HG02678 (cell line): ENCODE results near the gene CEP350.

Experiments used
- ATAC-seq: cut with Tn5 transposase; IDR thresholded peaks from one replicate; pipeline ENCODE4 v1.9.1; 2021; ENCODE audit warnings: mild to moderate bottlenecking, moderate library complexity; ENCODE audit not compliant: unreplicated experiment

The CEP350 gene

GRCh38 chr1:180053594-180054567 is 99.3 kb downstream of the CEP350 start:
- ATAC-seq: no peak

DNA sequence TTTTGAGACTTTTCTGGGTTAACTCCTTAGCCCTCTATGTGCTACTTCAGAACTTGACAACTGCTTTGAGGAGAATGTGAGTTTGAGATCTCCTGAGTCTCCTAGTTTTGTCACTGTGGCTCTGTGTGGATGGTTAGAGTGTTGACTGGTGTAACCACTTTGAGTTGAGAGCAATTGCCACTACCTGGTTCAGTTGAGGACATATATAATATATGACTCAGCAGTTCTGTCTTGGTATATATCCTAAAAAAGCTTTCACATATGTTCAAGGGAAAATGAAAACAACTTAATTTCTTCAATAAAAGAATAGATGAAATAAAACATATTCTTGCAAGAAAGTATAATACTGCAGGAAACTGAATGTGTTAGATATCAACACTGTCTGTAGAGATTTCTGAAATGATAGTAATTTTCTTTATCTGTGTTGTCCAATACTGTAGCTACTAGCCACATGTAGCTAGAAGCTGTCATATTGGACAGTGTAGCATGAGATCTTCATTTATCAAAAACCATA is 103.3 kb downstream of the CEP350 start:
- ATAC-seq: no peak

DNA sequence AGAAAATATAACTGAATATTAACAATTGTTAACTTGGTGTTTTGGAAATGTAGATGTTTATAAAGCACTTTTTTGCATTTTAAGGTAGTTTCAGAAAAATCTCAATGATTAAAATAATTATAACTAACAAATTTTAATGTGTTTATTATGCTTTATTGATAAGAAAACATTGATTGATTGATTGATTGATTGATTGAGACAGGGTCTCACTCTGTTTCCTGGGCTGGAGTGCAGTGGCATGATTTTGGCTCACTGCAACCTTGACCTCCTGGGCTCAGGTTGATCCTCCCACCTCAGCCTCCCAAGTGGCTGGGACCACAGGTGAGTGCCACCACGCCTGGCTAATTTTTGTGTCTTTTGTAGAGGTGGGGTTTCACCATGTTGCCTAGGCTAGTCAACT is 106.4 kb downstream of the CEP350 start:
- ATAC-seq: no peak

GRCh38 chr1:180062452-180062971 is 107.9 kb downstream of the CEP350 start:
- no peak for ATAC-seq

GRCh38 chr1:180065408-180065807 is 110.8 kb downstream of the CEP350 start:
- no peak for ATAC-seq

DNA sequence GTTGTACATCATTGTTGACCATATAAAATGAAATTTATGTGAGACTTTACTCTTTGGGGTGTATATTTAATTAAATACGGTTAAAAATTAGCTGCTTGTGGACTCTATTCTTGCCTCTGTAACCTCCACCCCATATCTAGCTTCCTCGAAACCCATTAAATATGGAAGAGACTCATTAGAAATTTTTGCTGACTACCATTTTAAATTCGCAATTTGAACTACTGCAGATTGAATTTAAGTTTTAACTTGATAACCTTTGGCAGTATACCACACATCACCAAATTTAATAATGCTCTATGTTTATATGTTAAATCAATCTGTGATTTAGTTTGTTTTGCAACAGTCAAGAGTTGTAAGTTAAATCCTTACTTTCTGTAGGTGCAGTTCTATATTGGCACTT is 111.5 kb downstream of the CEP350 start:
- no peak for ATAC-seq

- ATAC-seq: no peak
Observed at GRCh38 chr1:180070286-180070685, 115.7 kb downstream of the CEP350 start.

GRCh38 chr1:180071759-180072158 is 117.1 kb downstream of the CEP350 start:
- ATAC-seq: no peak

DNA sequence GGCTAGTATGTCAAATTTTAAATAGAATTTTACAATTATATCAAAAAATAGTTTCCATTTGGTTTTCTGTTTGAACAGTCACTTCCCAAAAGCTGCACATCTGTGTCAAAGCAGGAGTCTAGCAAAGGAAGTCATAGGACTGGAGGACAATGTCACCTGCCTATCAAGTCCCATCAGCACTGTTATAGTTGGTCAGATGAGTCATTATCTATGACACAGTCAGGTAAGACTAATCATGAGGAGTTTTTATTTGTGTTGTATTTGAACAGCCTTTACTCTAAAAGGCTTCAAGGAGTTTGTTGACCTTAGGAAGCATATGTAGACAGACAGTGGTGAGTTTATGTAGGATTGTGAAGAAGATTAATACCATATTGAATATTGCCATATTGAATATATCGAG is 125.8 kb downstream of the CEP350 start:
- ATAC-seq: no peak

- no peak for ATAC-seq
Observed at GRCh38 chr1:180081474-180081873, 126.9 kb downstream of the CEP350 start.

DNA sequence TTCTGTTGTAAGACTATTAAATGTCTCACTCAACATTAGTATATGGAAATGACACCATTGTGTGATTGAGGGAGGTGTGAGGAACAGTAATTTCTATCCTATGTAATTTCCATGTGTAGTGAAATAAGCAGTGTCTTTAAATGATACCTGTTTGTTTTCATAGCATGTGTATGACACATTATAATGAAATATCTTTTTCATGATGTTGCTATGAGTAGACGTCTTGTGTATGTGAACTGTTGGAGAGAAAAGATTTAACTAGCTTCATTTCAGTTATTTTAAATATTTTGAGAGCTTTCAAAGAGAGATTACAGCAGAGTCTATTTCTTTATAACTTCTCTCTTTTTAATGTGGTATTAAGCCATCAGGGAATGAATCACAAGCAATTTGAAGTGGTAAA is 128.6 kb downstream of the CEP350 start:
- ATAC-seq: no peak

DNA sequence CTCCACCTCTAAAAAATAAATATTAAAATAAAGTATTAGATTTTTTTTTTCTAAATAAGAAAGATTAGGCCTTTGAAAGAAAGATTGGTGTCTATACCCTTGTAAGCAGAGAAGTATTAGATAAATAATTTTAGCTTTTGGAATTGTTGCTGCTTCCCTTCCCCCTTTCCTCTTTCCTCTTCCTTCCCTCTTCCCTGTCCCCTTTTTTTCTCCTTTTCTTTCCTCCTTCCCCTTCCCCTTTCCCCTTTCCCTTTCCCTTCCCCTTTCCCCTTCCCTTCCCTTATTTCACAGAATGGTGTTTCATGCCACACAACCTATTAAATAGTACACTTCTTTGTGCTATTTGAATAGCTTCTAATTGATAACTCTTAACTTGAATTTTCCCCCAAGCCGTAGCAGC is 130.3 kb downstream of the CEP350 start:
- ATAC-seq: no peak

- no peak for ATAC-seq
Observed at GRCh38 chr1:180085331-180085730, 130.7 kb downstream of the CEP350 start.

DNA sequence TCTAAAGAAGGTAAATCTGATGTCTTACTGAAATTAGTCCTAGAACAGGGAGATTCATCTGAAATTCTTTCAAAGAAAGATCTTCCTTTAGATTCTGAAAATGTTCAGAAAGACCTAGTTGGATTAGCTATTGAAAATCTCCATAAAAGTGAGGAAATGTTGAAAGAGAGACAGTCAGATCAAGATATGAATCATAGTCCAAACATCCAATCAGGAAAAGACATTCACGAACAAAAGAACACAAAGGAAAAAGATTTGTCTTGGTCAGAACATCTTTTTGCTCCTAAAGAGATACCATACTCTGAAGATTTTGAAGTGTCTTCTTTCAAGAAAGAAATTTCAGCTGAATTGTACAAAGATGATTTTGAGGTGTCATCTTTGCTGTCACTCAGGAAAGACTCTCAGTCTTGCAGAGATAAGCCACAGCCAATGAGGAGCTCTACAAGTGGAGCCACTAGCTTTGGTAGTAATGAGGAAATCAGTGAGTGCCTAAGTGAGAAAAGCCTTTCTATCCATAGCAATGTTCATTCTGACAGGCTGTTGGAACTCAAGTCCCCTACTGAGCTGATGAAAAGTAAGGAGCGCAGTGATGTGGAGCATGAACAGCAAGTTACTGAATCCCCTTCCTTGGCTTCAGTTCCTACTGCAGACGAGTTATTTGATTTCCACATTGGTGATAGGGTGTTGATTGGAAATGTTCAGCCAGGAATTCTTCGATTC is 138.5 kb downstream of the CEP350 start:
- no peak for ATAC-seq

GRCh38 chr1:180094705-180095295 is 140.2 kb downstream of the CEP350 start:
- no peak for ATAC-seq

GRCh38 chr1:180096584-180097325 is 142.1 kb downstream of the CEP350 start:
- ATAC-seq: no peak

- no peak for ATAC-seq
Observed at GRCh38 chr1:180097326-180097605, 142.7 kb downstream of the CEP350 start.

GRCh38 chr1:180101411-180101810 is 146.8 kb downstream of the CEP350 start:
- no peak for ATAC-seq

DNA sequence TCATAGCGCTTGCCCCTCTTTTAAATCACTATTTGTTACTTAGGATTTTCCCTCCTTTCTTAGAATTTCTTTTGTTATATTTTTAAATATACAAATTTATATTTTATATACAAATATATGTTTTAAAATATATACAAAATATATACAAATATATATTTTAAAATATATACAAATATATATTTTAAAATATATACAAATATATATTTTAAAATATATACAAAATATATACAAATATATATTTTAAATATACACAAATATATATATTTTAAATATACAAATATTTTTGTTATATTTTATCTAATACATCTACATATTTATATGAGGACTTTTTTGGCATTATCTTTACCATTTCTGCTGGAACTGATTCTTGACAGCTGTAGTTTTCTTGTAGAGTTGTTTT is 149.2 kb downstream of the CEP350 start:
- no peak for ATAC-seq

DNA sequence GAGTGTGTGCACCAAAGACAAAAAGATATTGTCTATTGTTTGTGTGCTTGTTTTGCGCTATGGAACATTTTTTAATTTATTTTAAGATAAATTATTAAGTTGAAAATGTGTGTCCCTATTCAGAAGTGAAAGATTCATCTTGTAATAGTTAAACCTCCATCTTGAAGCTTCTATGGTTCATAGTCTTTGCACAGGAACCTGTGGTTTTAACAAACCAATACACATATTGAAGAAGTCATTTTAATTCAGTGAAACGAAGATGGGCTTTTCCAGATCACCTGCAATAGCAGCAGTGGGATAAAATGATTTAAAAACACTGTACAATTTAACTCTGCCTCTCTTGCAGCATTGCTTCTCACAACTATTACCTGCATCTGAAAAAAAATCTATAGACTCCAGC is 157.5 kb downstream of the CEP350 start:
- ATAC-seq: no peak
